Left forelimb (tissue), 1 donor: Measurements from ENCODE around the gene MYB.
"Not testable (repeated sequence)": the region's sequence is repeated elsewhere in the genome, so short reads cannot be mapped to it uniquely, and the experiment has no call there.

ENCODE experiments used
- DNase-seq: peaks from one replicate; pipeline ENCODE4 v3.0.0-alpha.2; 2018; ENCODE audit warnings: low spot score

The MYB gene

GRCh38 chr6:135222623-135223022, 41.5 kb downstream of the MYB start:
- no peak for DNase-seq

GRCh38 chr6:135224037-135224647, 43.0 kb downstream of the MYB start:
- no peak for DNase-seq

DNA sequence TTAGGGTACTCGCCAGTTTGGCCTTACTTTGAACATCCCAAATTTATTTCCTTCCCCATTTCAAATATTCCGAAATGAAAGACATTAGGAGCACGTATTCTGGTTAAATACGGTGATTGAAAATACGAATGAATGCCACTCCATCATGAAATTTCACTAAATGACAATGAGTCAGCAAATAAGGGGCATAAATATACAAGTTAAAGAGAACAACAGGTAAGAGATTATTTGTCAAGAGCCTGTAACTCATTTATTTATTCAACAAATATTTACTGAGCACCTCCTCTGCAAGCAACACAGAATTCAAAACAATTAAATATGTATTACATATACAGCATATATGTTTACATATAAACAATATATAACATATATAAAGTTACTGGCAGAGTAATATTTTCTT, 44.8 kb downstream of the MYB start:
- no peak for DNase-seq

DNA sequence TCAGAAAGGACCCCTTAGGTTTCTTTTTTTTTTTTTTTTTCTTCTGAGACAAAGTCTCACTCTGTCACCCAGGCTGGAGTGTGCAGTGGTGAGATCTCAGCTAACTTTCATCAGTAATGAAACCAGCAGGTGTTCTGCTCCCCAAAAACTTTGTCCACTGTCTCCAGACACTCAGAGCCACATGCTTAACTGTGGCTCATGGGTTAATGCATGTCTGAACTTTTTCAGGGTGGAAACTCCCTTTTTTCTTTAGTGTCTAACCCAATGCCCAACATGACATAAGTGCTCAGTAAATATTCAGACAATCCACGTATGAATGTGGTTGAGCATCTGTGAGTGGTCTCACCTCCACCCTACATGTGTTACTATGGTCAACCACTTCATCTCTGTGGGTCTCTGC, 45.4 kb downstream of the MYB start:
- no peak for DNase-seq

- no peak for DNase-seq
These were observed 46.2 kb downstream of the MYB start for GRCh38 chr6:135227349-135227748.

DNA sequence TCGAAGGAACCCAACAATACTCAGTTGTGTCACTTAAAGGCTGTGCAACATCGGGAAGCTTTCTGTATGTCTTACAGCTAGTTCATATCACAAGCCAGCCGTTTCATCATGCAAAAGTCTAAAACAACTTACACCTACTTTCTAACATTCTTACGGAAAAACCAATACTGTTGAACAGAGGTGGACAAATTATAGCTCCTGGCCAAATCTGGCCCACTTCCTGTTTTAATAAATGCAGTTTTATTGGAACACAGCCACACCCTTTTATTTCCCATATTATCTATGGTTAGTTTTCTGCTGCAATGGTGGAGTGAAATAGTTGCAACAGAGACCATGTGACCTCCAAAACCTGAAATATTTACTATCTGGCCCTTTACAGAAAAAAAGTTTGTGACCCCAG, 46.6 kb downstream of the MYB start:
- no peak for DNase-seq

GRCh38 chr6:135228486-135228885, 47.4 kb downstream of the MYB start:
- DNase-seq: no peak

DNA sequence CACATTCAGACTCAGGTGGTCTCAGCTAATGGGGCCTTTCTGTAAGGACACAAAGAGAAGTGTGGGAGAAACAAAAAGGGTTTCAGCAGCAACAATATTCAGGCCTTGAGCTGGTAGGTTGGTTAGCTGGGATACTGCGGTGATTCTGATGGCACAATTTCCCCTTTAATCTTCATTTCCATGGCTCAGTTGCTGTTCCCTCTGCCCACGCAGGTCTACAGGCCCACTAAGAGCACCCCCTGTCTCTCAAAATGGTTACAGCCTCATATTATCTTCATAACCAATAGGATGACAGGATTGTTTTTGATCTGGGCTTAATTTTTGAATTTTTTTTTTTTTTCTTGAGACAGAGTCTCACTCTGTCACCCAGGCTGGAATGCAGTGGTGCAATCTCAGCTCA, 48.9 kb downstream of the MYB start:
- no peak for DNase-seq

DNA sequence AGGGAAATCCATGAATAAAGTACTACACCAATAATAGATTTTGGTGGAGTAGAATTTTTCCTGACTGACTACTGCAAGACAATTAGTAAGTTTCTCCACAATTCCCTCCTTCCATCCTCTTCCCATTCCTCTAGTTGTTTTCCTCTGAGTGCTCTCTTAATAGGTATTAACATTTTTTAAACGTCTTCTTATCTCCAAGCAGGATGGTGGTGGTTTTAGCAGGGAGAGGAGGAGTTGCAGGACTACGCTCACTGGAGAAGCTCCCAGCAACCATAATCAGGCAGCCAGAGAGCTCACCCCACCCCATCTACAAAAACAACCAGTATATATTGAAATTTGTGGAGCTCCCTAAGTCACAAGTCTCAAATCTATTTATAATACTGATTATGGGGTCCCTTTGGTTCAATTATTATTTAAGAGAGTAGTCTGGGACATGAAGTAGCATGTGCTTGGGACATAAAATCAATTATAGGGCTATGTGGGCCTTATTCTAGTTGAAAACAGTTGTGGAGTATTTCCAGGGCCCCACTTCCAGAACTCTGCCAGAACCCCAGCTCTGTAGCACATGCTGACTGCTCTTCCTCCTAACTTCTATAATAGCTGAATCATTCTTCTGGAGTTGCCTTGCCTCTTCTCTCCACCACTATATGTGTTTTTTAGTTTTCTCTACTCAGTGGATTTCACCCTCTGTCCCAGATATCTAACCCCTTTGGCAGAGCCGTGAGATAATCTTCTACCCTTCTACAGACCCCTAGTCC, 49.8 kb downstream of the MYB start:
- DNase-seq: no peak

- no peak for DNase-seq
These were observed 50.3 kb downstream of the MYB start for GRCh38 chr6:135231469-135231844.

DNA sequence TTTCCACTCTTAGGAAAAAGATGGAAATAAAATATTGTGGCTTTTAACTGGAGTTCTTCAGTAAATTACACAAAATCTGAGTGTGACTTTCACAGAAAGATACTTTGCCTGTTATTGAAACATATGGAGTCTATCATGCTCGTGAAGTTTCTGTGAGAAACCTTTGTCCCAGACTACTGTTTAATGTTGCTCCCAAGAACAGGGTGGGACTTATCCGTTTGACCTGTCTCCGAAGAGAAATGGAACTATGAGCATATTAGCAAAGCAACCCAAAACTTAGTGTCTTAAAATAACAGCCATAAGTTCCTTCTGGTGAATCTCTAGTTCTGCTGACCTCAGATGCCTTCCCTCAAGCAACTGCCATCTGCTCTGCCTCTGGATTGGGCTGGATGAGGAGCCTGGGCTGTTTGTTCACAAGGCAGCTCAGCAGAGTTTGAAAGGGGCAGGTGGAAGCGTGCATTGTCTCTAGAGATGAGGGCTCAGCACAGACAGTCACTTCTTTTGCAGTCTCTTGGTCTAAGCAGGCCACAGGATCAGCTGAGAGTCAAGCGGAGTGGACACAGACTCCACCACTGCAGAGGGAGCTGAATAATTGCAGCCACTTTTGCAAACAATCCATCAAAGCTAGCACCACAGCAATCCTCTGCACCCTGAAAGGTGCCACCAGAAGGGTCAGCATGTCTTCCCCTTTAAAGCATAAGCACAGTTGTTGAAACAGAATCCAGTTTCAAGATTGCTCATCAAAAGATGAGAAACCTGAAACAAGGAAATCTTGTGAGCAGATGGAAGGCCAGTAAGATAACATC, 52.8 kb downstream of the MYB start:
- no peak for DNase-seq

- no peak for DNase-seq
These were observed 53.3 kb downstream of the MYB start for GRCh38 chr6:135234492-135234780.

- no peak for DNase-seq
These were observed 54.6 kb downstream of the MYB start for GRCh38 chr6:135235716-135236115.

GRCh38 chr6:135236319-135236718, 55.2 kb downstream of the MYB start:
- DNase-seq: no peak

DNA sequence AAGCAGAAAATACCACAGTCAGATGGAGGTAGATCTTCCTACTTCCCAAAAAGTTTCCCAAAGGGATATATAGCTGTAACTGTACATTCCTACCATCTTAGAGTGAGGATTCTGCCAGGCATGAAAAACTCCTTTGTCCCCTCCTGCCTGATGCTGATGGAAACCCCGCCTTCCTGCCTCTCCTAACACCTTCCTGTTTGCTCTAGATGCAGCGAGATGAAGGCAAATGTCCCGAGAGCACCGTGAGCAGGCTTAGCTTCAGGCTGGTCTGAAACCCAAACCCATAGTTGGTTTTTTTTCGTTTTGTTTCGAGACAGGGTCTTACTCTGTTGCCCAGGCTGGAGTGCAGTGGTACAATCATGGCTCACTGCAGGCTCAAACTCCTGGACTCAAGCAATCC, 55.6 kb downstream of the MYB start:
- DNase-seq: no peak

DNA sequence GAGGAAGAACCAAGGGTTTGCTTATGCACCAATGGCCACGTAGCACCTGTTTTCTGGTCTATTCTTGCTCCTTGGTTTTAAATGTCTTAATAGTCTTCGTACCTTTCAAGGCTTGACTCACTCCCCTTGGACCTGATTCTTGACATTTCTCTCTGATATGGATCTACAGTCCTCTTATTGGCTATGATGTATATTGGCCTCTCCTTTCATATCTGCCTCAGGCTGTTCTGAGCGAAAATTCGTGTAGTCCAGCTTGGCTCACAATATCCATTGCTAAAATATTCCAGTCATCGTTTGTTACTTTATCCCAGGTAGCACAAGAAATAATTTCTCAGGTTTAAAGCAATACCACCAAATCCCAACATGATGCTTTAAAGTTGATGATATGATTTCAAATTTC, 59.6 kb downstream of the MYB start:
- DNase-seq: no peak

DNA sequence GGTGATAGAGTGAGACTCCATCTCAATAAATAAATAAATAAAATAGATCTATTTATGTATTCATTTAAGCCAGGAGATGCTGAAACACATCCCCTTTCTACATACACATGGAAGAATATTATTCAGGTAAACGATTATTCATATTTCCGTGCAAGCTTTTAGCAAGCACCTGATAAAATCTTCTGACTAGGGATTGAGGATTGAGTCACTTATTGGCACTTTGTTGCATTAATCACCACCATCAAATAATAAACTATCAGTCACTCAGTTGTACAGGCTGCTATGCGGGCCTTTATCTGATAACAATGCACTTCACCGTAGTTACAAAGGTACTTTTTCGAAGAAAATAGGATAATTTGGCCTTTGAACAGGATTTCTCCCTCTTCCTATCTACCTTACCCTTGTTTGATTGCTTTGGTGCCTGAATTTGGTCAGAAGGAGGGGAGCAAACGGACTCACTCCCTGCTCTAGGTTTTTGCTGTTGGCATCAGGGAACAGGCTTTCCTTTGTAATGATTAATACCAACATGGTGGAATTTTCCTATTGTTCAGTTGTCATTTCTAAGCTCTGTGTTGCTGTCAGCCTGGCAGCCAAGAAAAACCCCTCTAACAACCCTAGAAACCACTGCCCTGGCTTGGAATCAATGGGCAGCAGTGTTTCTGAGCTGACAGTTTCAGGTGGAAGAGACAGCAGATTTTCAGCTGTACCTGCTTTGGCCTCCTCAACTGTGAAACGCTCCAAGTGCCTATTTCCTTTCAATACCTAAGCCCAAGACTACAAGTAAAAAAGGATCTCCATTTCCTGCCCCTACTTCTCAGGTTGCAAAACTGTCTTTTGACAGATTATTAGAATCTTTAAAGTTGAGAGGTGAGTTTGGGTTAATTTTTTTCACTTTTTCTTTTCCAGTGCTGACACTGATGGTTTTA, 63.0 kb downstream of the MYB start:
- DNase-seq: no peak

DNA sequence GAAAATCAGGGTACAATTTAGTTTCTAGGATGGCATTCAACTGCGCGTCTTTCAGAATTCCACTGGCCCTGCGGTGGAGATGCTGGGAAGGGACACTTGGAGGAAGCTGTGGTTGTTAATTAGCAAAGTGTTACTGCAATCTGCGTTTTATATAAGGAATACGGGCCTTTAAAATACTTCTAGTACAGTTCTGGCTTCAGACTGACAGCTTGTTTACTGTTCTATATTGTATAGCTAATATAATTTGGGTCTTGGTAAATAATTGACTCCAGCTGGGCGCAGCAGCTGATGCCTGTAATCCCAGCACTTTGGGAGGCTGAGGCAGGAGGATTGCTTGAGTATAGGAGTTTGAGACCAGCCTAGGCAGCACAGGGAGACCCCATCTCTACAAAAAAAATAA, 63.7 kb downstream of the MYB start:
- no peak for DNase-seq

DNA sequence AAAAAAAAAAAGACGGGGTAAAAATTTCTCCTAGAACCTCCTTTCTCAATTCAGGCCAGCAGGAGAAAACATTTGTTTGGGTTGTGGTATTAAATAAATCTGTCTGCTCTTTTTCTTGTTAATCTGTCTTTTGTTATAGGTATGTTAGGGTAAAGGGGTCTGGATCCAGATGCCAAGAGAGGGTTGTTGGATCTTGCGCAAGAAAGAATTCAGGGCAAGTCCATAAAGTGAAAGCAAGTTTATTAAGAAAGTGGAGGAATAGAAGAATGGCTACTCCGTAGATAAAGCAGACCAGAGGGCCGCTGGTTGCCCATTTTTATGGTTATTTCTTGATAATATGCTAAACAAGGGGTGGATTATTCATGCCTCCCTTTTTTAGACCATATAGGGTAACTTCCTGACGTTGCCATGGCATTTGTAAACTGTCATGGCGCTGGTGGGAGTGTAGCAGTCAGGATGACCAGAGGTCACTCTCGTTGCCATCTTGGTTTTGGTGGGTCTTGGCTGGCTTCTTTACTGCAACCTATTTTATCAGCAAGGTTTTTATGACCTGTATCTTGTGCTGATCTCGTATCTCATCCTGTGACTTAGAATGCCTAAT, 65.4 kb downstream of the MYB start:
- not testable (repeated sequence) for DNase-seq

DNA sequence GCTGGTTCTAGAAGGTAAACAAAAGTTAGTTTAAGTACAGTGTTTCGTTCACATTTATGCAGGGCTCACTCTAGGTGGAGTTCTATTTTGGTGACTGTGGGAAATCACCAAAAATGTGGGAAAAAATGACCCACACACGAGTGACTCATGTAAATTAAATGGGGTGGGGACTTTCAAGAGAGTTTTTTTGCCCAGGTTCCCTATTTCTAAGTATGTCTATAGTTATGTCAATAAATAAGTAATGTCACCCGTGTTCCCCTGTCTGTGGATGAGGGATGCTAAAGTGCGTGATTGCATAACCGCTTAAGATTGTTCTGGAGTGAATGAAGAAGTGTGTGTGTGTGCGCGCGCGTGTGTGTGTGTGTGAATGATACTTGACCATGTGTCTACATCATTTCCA, 69.1 kb downstream of the MYB start:
- no peak for DNase-seq

DNA sequence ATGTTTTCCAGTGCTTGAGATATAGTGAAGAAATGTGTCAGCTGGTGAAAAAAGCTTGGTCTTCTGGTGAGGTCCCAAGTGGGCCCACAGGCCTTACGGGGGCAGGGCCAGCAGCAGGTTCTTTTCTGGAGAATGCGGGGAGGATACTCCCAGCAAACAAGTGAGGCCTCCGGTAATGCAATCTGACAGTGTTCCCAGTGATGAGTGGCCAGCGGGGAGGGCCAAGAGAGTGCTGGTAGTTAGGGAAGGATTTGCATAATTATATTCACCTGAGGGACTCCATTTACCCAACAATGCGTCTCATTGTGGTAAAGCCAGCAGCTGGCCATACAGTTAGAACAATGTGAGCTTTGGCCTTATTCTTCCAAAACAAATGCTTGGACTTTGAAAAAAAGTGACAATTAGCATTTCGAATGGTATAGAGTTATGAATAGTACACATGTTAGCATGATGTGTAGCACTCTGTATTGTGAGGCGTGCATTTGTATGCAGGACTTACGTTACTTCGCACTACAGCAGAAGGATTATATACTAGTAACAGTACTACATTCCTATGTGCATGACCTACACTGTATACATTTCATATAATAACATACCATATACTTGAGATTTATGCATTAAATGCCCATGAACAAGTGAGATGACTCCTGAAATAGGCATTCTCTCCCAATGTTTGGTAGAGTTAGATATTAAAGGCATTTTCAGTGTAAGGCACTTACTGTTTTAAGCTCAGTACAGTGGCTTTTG, 69.8 kb downstream of the MYB start:
- DNase-seq: no peak
